ENCODE data around the gene LRRTM2. TPM values are rescaled to one million over a fixed set of nuclear protein-coding genes. Genes with fewer than 3 reads are reported as not detected.

Gene LRRTM2
- total RNA-seq, 1 donor from 2014 or later: 0.52 TPM

DNA sequence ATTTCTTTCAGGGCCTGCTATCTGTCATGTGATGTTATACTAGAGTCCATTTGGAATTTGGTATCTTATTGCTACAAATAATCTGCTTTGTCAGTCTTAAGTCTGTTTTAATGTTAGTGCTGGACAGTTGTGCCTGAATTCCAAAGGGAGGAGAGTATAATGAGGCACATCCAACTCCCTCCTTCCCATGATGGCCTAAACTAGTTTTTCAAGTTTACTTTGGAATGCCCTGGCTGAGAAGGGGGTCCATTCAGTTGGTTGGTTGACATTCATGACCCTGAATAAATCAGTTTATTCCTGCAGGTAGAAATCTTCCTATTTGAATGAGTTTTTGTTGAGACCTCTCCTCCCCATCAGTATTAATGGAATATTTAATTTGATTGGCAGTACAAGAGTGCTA lies 9.4 kb upstream of the LRRTM2 start:
- H3K4me1 ChIP-seq (ENCODE audit: control insufficient read depth in 3 of 3, insufficient read depth in 3 of 3, low read length in 3 of 3): no peaks in the 10 kb centered on the region
- no peak overlapping the region for H3K4me3 ChIP-seq (ENCODE audit: low read length in 3 of 3)
- H3K27ac ChIP-seq (ENCODE audit: low read depth, low read length): no peak overlapping the region
- H3K9me3 ChIP-seq (ENCODE audit: control insufficient read depth in 3 of 3, low read length in 3 of 3): no peaks in the 10 kb centered on the region
- H3K27me3 ChIP-seq (ENCODE audit: control insufficient read depth in 3 of 3, insufficient read depth in 3 of 3, low read length in 3 of 3): no peaks in the 10 kb centered on the region
- H3K36me3 ChIP-seq (ENCODE audit: control insufficient read depth in 3 of 3, insufficient read depth in 3 of 3, low read length in 3 of 3): peaks cover 9 to 28% (median 26%) of the 10 kb centered on the region in 3 donors
- H3K9ac ChIP-seq (ENCODE audit: low read depth in 1 of 3, low read length in 3 of 3): no peak overlapping the region

DNA sequence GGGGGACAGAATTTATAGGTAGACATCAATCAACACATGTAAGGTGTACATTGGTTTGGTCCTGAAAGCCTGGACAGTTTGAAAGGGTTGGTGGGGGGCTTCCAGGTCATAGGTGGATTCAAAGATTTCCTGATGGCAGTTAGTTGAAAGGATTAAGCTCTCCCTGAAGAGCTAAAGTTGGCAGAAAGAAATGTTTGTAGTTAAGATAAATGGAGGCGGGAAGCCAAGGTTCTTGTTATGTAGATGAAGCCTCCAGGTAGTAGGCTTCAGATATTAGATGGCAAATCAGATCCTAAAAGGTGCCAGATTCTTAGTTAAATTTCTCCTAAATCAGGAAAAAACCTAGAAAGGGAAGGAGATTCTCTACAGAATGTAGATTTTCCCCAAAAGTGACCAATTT lies 9.0 kb upstream of the LRRTM2 start:
- H3K27me3 ChIP-seq (ENCODE audit: control insufficient read depth in 3 of 3, insufficient read depth in 3 of 3, low read length in 3 of 3): no peaks in the 10 kb centered on the region
- peaks cover 8 to 23% (median 22%) of the 10 kb centered on the region in 3 donors for H3K36me3 ChIP-seq (ENCODE audit: control insufficient read depth in 3 of 3, insufficient read depth in 3 of 3, low read length in 3 of 3)
- no peak overlapping the region for H3K4me3 ChIP-seq (ENCODE audit: low read length in 3 of 3)
- H3K4me1 ChIP-seq (ENCODE audit: control insufficient read depth in 3 of 3, insufficient read depth in 3 of 3, low read length in 3 of 3): no peaks in the 10 kb centered on the region
- H3K9me3 ChIP-seq (ENCODE audit: control insufficient read depth in 3 of 3, low read length in 3 of 3): no peaks in the 10 kb centered on the region
- no peak overlapping the region for H3K27ac ChIP-seq (ENCODE audit: low read depth, low read length)
- no peak overlapping the region for H3K9ac ChIP-seq (ENCODE audit: low read depth in 1 of 3, low read length in 3 of 3)

DNA sequence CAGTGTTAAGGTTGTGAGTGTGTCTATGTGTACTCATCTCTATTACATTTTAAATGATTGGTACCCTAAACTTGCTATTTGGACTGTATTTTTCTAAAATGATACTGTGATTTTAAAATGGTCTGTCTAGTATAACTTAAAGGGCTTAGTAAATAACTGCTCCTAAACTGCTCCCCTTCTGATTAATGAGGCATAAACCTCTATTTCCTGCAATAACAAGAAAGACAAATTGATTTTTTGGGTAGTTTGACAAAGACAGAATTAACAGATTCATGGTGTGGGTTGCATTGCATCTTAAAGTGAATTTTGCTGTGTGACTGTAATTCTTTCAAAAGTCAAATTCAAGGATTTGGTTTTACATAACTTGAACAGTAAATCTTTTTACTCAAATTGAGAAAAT lies 8.1 kb upstream of the LRRTM2 start:
- Histone ChIP-seq H3K4me3 (ENCODE audit: low read length in 3 of 3) (no peak overlapping the region), H3K27me3 (ENCODE audit: control insufficient read depth in 3 of 3, insufficient read depth in 3 of 3, low read length in 3 of 3) (no peaks in the 10 kb centered on the region), H3K9ac (ENCODE audit: low read depth in 1 of 3, low read length in 3 of 3) (no peak overlapping the region), H3K27ac (ENCODE audit: low read depth, low read length) (no peak overlapping the region), H3K36me3 (ENCODE audit: control insufficient read depth in 3 of 3, insufficient read depth in 3 of 3, low read length in 3 of 3) (peaks cover 5 to 16% (median 15%) of the 10 kb centered on the region in 3 donors), H3K4me1 (ENCODE audit: control insufficient read depth in 3 of 3, insufficient read depth in 3 of 3, low read length in 3 of 3) (no peaks in the 10 kb centered on the region), H3K9me3 (ENCODE audit: control insufficient read depth in 3 of 3, low read length in 3 of 3) (no peaks in the 10 kb centered on the region)

DNA sequence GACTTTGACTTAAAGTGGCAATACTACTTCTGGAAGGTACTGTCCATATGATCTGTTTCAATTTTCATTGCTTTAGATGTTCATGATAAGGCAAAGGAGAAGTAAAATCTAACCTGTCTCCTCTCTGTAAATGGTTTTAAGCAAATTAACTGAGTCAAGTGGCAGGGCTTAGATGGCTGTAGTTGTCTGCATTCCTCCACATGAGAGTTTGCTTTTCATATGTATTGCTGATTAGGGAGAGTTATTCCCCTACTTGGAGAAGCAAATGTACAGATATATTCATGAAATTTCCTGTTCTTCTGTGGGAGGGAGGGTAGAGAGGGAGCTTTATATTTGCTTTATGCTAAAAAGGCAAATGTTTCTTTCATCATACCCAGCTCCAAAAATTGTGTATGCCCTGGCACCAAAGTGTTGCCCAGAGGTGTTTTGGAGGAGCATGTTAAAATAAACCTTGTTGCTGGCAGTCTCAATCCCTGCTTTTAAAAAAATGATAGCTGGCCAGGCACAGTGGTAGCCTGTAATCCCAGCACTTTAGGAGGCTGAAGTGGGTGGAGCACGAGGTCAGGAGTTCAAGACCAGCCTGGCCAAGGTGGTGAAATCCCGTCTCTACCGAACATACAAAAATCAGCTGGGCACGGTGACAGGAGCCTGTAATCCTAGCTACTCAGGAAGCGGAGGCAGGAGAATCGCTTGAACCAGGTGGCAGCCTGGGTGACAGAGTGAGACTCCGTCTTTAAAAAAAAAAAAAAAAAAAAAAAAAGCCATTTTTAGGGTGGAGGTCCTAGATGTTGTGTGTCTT lies 3.5 kb upstream of the LRRTM2 start:
- Histone ChIP-seq H3K27me3 (ENCODE audit: control insufficient read depth in 3 of 3, insufficient read depth in 3 of 3, low read length in 3 of 3) (no peaks in the 10 kb centered on the region), H3K9ac (ENCODE audit: low read depth in 1 of 3, low read length in 3 of 3) (no peak overlapping the region), H3K36me3 (ENCODE audit: control insufficient read depth in 3 of 3, insufficient read depth in 3 of 3, low read length in 3 of 3) (no peaks in the 10 kb centered on the region), H3K4me1 (ENCODE audit: control insufficient read depth in 3 of 3, insufficient read depth in 3 of 3, low read length in 3 of 3) (peaks cover 2 to 10% (median 7%) of the 10 kb centered on the region in 3 donors), H3K4me3 (ENCODE audit: low read length in 3 of 3) (no peak overlapping the region), H3K27ac (ENCODE audit: low read depth, low read length) (no peak overlapping the region), H3K9me3 (ENCODE audit: control insufficient read depth in 3 of 3, low read length in 3 of 3) (no peaks in the 10 kb centered on the region)

DNA sequence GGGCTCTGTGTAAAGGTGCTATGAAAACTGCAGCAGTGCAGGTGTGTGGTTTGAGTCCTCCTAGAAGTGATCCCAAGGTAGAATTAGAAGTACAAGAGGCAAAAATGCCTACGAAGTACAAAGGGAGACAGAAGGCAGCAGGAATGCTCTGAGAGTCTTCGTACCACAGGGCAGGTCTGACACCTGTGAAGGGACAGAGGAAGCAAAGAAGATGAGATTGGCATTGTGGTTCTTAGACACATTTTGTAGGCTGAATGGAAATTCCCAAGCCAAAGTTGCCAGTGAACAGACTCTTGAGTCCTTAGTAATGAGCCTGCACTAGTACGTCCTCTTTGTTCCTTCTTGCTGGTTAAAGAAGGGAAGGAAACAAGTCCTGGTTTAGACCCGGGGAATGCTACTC lies 1.7 kb upstream of the LRRTM2 start:
- Histone ChIP-seq H3K4me3 (ENCODE audit: low read length in 3 of 3) (no peak overlapping the region), H3K9ac (ENCODE audit: low read depth in 1 of 3, low read length in 3 of 3) (no peak overlapping the region), H3K27me3 (ENCODE audit: control insufficient read depth in 3 of 3, insufficient read depth in 3 of 3, low read length in 3 of 3) (no peaks in the 10 kb centered on the region), H3K36me3 (ENCODE audit: control insufficient read depth in 3 of 3, insufficient read depth in 3 of 3, low read length in 3 of 3) (no peaks in the 10 kb centered on the region), H3K27ac (ENCODE audit: low read depth, low read length) (no peak overlapping the region), H3K4me1 (ENCODE audit: control insufficient read depth in 3 of 3, insufficient read depth in 3 of 3, low read length in 3 of 3) (peaks cover 7 to 15% (median 15%) of the 10 kb centered on the region in 3 donors), H3K9me3 (ENCODE audit: control insufficient read depth in 3 of 3, low read length in 3 of 3) (no peaks in the 10 kb centered on the region)

DNA sequence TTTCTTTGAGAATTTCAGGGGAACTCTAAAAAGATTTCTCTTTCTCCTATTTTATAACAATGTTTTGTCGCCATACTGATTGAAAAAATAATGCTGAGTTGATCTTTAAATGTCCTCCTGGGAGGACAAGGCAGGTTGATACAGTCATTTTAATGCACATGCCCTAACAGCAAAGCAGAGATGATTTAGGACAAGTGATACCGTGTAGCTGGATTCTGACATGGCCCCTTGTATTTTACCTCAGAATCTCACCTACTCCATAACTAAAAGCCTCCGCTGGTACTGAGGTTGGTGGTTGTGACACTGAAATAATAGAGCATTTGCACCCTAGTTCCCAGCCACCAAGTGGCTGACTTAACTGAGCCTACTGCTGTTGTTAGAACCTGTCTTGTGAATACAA lies 811 bp upstream of the LRRTM2 start:
- no peak overlapping the region for H3K27ac ChIP-seq (ENCODE audit: low read depth, low read length)
- no peaks in the 10 kb centered on the region for H3K27me3 ChIP-seq (ENCODE audit: control insufficient read depth in 3 of 3, insufficient read depth in 3 of 3, low read length in 3 of 3)
- no peaks in the 10 kb centered on the region for H3K36me3 ChIP-seq (ENCODE audit: control insufficient read depth in 3 of 3, insufficient read depth in 3 of 3, low read length in 3 of 3)
- no peaks in the 10 kb centered on the region for H3K9me3 ChIP-seq (ENCODE audit: control insufficient read depth in 3 of 3, low read length in 3 of 3)
- no peak overlapping the region for H3K9ac ChIP-seq (ENCODE audit: low read depth in 1 of 3, low read length in 3 of 3)
- no peak overlapping the region for H3K4me3 ChIP-seq (ENCODE audit: low read length in 3 of 3)
- peaks cover 12 to 24% (median 15%) of the 10 kb centered on the region in 3 donors for H3K4me1 ChIP-seq (ENCODE audit: control insufficient read depth in 3 of 3, insufficient read depth in 3 of 3, low read length in 3 of 3)

DNA sequence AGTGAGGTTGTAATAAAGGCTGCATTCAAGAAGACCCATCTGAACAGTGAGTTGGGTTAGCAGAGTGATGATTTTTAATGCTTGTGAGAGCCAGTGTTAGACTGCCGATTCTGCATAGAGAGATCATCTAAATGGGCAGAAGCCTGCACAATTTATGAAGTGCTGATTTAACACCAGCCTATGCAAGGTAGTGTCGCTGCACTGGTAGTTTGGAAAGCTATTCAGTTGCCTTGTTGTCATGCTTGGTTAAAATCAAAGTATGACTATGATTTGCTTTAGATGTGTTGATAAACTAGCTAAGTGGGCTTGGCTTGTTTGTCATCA lies 379 bp upstream of the LRRTM2 start:
- Histone ChIP-seq H3K9me3 (ENCODE audit: control insufficient read depth in 3 of 3, low read length in 3 of 3) (no peaks in the 10 kb centered on the region), H3K4me1 (ENCODE audit: control insufficient read depth in 3 of 3, insufficient read depth in 3 of 3, low read length in 3 of 3) (peaks cover 15 to 28% (median 16%) of the 10 kb centered on the region in 3 donors), H3K4me3 (ENCODE audit: low read length in 3 of 3) (no peak overlapping the region), H3K27ac (ENCODE audit: low read depth, low read length) (no peak overlapping the region), H3K9ac (ENCODE audit: low read depth in 1 of 3, low read length in 3 of 3) (no peak overlapping the region), H3K27me3 (ENCODE audit: control insufficient read depth in 3 of 3, insufficient read depth in 3 of 3, low read length in 3 of 3) (no peaks in the 10 kb centered on the region), H3K36me3 (ENCODE audit: control insufficient read depth in 3 of 3, insufficient read depth in 3 of 3, low read length in 3 of 3) (no peaks in the 10 kb centered on the region)

DNA sequence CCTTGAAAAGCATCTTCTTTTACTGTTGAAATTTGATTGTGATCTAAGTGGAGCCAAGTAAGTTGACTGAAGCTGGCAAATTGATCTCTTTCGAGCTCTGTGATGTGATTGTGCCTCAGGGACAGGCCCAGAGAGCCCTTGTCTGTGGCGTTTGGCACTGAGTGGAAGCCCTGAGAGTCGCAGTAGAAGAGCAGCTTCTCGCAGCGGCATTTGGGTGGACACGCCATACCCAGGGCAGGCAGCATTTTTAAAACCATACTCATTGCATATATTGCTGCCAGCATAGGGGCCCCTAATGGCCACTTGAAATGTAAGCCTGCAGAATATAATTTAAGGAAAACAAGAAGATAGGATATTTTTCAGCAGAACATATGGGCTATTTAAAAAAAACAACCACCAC lies 894 bp downstream of the LRRTM2 start:
- H3K27ac ChIP-seq (ENCODE audit: low read depth, low read length): no peak overlapping the region
- H3K27me3 ChIP-seq (ENCODE audit: control insufficient read depth in 3 of 3, insufficient read depth in 3 of 3, low read length in 3 of 3): no peaks in the 10 kb centered on the region
- H3K9ac ChIP-seq (ENCODE audit: low read depth in 1 of 3, low read length in 3 of 3): no peak overlapping the region
- no peaks in the 10 kb centered on the region for H3K9me3 ChIP-seq (ENCODE audit: control insufficient read depth in 3 of 3, low read length in 3 of 3)
- peaks cover 15 to 30% (median 16%) of the 10 kb centered on the region in 3 donors for H3K4me1 ChIP-seq (ENCODE audit: control insufficient read depth in 3 of 3, insufficient read depth in 3 of 3, low read length in 3 of 3)
- H3K4me3 ChIP-seq (ENCODE audit: low read length in 3 of 3): no peak overlapping the region
- no peaks in the 10 kb centered on the region for H3K36me3 ChIP-seq (ENCODE audit: control insufficient read depth in 3 of 3, insufficient read depth in 3 of 3, low read length in 3 of 3)

DNA sequence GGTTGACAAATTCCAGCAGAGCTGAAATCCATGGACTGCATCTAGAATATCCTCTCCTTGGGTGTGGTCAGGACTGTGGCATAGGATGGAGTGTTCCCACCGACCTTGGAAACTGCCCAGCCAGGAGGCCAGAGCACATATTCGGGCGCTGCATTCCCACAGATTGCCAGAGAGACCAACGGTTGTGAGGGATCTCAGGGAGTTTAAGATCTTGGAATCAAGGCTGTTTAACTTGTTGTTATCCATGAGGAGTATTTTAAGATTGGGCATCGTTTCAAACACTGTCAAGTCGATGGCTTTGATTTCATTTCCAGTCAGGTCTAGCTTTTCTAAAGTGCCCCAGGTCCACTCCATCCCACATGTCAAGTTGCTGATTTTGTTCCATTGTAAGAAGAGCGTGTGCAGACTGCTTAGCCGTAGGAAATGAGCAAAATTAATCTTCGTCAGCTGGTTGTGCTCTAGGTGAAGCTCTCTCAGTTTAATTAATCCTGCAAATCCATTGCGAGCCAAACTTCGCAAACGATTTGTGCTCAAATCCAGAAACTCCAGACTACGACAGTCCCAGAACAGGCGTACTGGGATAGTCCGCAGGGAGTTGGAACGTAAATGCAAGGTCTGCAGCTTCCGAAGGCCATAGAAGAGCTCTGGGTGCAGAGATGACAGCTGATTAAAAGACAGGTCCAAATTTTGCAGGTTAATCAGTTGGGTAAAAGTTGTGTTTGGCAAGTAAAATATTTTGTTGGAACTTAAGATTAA lies 1.5 kb downstream of the LRRTM2 start:
- Histone ChIP-seq H3K27ac (ENCODE audit: low read depth, low read length) (no peak overlapping the region), H3K27me3 (ENCODE audit: control insufficient read depth in 3 of 3, insufficient read depth in 3 of 3, low read length in 3 of 3) (no peaks in the 10 kb centered on the region), H3K36me3 (ENCODE audit: control insufficient read depth in 3 of 3, insufficient read depth in 3 of 3, low read length in 3 of 3) (no peaks in the 10 kb centered on the region), H3K4me3 (ENCODE audit: low read length in 3 of 3) (no peak overlapping the region), H3K4me1 (ENCODE audit: control insufficient read depth in 3 of 3, insufficient read depth in 3 of 3, low read length in 3 of 3) (peaks cover 15 to 30% (median 16%) of the 10 kb centered on the region in 3 donors), H3K9me3 (ENCODE audit: control insufficient read depth in 3 of 3, low read length in 3 of 3) (no peaks in the 10 kb centered on the region), H3K9ac (ENCODE audit: low read depth in 1 of 3, low read length in 3 of 3) (no peak overlapping the region)

DNA sequence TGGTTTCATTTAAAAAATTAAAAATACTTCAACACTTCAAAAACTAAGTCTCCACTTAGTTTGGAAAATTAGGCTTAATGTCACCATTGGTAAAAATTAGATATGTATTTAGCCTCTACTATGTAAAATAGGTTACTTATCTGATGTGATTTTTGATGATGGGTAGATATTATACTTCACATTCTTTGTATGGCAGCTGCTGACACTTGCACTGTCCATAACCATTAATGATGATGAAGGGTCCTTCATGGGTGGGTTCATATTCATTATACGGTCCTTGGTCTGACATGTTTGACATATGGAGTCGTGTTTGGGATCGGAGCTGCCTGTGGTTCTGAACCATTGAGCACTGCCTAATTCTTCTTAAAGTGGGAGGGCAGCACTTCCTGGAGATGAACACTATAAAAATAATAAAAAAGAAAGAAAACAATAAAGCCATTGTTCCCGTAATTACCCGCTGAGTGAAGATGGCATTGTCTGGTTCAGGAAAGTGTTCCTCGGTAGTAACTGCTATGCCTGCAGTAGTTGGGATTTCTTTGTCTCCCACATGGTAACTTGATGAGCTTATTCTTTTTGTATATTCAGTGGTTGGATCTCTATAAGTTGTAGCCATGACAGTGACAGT lies 2.2 kb downstream of the LRRTM2 start:
- Histone ChIP-seq H3K9me3 (ENCODE audit: control insufficient read depth in 3 of 3, low read length in 3 of 3) (no peaks in the 10 kb centered on the region), H3K4me1 (ENCODE audit: control insufficient read depth in 3 of 3, insufficient read depth in 3 of 3, low read length in 3 of 3) (peaks cover 15 to 30% (median 16%) of the 10 kb centered on the region in 3 donors), H3K4me3 (ENCODE audit: low read length in 3 of 3) (no peak overlapping the region), H3K27me3 (ENCODE audit: control insufficient read depth in 3 of 3, insufficient read depth in 3 of 3, low read length in 3 of 3) (no peaks in the 10 kb centered on the region), H3K36me3 (ENCODE audit: control insufficient read depth in 3 of 3, insufficient read depth in 3 of 3, low read length in 3 of 3) (no peaks in the 10 kb centered on the region), H3K9ac (ENCODE audit: low read depth in 1 of 3, low read length in 3 of 3) (no peak overlapping the region), H3K27ac (ENCODE audit: low read depth, low read length) (no peak overlapping the region)

Measured in skeletal muscle tissue (tissue), 4 donors.